GM18909 (cell line): ENCODE measurements around the gene C8B.

ENCODE experiments used
- ATAC-seq: cut with Tn5 transposase; IDR thresholded peaks from one replicate; pipeline ENCODE4 v1.9.1; 2021; ENCODE audit warnings: mild to moderate bottlenecking; ENCODE audit not compliant: unreplicated experiment, poor library complexity

Gene C8B

GRCh38 chr1:56934430-56935060 is 31.3 kb downstream of the C8B start:
- no peak for ATAC-seq

DNA sequence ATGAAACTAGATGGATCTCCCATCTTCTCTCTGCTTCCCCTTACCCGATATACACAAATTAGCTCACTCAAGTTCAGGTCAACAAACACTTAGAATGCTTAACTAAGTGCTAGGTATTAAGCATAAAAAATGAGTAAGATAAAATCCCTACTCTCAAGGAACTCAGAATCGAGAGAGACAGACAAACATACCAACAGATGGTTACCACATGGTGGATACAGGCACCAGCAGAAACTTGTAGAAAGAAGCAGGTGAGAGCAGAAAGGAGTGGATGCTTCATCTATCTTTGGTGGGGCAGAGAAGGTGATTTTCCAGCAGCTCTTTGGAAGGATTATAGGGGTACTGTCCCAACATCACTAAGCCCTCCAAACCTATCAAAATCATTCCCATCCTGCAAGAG is 32.2 kb downstream of the C8B start:
- ATAC-seq: no peak

DNA sequence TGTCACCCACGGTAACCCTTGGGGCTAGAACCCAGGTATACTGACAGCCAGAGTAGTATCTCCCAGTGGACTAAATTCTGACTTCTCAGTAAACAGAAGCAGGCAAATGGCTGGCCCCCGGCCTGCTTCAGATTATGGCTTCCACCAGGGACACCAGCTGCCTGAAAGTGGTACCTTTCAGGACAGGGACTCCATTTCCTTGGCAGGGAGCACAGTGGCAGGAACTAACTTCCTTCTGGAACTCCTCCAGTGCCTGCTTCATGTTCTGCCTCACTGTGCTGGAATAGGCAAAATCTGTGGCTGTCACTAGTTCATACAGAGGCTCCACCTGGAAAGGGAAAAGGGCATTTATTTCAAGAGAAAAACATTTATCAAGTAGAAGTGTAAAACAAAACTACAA is 32.7 kb downstream of the C8B start:
- no peak for ATAC-seq

- no peak for ATAC-seq
These were observed 34.1 kb downstream of the C8B start for GRCh38 chr1:56931686-56932085.

DNA sequence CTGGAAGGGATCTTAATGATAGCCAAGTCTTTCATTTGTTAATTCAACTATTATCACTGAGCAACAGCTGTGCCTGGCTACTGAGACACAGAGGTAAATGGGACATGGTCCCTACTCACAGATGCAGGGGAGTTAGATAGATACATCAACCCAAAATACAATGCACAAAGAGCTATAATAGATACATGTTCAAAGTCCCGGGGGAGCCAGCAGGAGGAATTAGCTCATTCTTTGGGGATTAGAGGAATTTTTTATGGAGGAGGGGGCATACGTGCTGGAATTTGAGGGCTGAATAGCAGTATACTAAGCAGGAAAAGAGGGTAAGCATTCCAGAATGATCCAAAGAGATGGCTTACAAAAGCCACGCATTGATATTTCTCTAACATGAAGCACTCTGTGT is 34.6 kb downstream of the C8B start:
- no peak for ATAC-seq

DNA sequence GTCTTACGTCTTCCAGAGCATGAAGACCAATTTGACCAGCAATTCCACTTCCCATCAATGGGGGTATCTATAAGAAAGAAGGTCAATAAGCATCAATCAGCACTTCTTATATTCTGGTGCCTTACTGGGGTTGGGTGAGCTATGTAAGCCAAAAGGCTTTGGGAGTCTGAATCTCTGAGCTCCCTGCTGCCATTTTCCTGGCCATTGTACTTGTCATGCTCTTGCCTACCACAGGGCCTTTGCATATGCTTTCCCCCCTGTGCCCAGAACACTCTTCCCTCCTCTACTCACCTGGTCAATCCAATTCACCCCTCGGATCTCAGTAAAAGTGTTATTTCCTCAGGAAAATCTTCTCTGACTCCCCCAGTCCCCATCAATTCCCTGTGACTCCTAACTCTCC is 36.3 kb downstream of the C8B start:
- no peak for ATAC-seq

- ATAC-seq: no peak
These were observed 37.8 kb downstream of the C8B start for GRCh38 chr1:56927986-56928385.

- no peak for ATAC-seq
These were observed 38.6 kb downstream of the C8B start for GRCh38 chr1:56927171-56927570.

DNA sequence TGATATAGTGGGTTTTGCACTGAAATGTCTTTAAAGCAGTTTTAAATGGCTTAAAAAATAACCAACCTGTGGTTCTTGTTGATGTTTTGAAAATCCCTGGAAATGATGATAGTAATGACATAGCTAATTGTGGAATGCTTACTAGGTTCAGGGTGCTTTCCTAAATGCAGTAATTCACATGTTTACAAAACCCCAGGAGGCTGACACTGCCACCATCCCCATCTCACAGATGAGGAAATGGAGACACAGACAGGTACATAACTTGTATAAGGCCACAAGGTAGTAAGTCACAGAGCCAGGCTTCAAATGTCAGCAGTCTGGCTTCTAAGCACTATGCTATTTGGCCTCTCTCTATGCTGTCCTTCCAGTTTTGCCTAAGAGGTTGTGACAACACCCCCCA is 40.6 kb downstream of the C8B start:
- ATAC-seq: no peak

DNA sequence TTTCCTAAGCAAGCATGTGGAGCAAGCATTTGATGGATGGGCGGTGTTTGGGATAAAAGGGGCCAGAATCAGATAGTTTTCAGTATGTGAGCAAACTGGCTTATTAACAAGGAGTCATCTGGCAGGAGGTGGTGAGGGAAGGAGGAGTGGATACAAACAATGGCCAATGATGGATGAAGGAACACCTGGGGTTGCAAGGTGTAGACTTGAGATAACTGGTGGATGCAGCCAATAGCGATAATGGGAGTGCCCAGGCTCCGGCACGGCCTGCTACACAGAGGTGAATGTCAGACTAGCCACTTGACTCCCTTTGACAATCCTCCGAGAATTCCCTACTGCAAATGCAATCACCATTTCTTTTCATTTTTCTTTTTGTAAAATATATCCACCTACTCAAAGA is 41.7 kb downstream of the C8B start:
- no peak for ATAC-seq

DNA sequence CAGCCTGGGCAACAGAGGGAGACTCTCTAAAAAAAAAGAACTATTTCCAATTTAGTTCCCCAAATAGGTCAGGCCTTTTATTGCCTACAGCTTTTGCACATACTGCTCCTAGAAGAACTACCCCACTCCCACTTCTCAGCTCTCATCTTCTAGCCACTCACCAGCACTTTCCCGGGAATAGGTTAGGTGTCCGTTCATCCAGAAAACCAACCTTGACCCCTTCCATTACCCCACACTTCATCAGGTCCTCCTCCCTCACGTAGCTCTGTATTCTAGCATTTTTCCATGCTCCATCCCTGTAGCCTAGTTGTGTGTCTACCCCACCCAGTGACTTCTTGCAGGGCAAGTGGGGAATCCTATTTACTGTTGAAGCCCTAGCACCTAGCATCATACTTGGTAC is 42.6 kb downstream of the C8B start:
- no peak for ATAC-seq

GRCh38 chr1:56922507-56922906 is 43.3 kb downstream of the C8B start:
- no peak for ATAC-seq

- no peak for ATAC-seq
These were observed 43.7 kb downstream of the C8B start for GRCh38 chr1:56922070-56922469.

GRCh38 chr1:56921479-56921878 is 44.3 kb downstream of the C8B start:
- no peak for ATAC-seq

DNA sequence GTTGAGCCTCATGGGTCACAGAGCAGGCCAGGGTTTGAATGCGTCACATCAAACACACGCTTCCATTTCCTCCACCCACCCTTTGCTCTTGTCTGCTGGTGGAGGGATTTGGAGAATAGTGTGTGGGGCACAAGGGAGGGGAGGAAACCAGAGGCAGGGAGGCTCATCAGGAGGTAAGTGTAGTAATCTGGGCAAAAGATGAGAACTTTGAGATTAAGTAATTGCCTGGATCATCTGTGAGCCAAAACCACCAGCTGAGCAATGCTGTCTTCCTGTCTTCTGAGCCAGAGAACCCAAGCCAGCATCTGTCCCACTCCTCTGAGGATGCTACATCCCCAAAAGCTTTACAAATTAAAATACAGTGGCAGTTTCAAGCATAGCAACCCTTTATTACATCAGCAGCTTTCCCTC is 45.2 kb downstream of the C8B start:
- no peak for ATAC-seq

- ATAC-seq: no peak
These were observed 48.5 kb downstream of the C8B start for GRCh38 chr1:56917356-56917755.

GRCh38 chr1:56916630-56917029 is 49.2 kb downstream of the C8B start:
- ATAC-seq: no peak

- no peak for ATAC-seq
These were observed 49.9 kb downstream of the C8B start for GRCh38 chr1:56915960-56916359.

DNA sequence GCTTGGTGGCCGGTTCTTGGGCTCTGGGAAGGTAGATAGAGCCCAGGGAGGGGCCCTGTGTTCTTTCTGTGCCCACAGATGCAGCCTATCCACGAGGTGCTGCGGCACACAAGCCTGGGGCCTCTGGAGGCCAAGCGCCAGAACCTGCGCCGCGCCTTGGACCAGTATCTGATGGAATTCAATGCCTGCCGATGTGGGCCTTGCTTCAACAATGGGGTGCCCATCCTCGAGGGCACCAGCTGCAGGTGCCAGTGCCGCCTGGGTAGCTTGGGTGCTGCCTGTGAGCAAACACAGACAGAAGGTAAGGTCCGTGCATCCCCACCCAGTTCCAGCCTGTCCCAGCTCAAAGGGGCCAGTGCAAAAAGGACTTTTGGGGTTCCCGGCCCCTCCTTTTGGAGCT is 53.5 kb downstream of the C8B start:
- no peak for ATAC-seq

DNA sequence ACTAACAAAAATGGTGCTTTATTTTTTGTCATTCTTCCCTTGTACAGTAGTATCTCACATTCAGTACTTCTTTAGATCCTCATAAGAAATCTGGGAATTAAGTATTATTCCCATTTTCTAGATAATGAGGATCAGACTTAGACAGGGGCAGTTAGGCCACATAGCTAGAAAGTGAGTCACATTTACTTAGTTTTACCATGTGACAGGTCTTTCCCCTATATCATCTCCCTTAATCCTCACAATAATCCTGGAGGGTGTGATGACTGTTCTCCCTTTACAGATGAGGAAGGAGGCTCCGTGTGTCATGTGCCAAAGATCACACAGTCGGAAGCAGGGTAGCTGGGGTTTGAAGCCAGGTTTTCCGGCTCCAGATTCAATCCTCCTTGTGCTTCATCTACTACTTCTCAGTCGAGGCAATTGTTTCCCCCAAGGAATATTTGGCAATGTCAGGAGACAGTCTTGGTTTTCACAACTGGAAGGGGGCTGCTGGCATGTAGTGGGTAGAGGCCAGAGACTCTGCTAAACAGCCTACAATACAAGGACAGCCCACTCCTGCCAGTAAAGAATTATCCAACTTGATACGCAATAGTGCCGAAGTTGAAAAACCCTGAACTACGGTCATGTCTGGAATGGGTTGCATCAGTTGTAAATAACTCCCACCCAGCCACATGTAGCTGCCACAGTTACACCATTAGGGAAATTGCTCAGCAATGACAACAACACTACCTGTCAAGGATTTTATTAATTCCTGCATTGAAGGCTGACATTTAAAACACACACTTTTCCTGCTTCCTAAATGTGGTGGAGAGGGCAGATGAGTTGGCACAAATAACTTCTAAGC is 54.5 kb downstream of the C8B start:
- no peak for ATAC-seq

DNA sequence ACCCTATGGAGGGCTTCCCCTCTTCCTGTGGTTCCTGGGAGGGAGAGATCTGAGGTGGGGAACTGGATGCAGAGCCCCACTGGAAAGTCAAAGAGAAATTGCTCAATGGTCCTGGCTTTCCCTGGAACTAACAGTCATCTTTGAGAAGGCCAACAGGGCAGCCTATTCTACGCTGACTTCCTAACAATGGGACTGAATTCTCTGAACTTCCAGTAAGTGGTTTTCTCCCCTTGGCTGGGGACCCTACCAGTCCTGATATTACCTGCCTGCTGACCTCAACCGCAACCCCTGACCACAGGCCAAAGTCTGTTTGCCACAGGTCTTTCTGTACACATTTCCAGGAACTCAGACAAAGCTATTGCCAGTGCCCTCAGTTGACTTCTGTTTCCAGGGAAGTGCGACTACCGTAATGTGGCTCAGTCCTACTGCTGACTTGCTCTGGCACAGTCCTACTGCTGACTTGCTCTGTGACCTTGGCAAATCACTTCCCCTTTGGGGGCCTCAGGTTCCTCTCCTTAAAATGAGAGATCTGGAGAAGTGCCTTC is 55.3 kb downstream of the C8B start:
- ATAC-seq: no peak
